ENCODE results near the gene MOCOS.

- TF ChIP-seq REST (IDR thresholded peaks at IDR 0.05; ENCODE audit: low read depth) (no peak), CTCF (IDR thresholded peaks at IDR 0.05 in 2 of 3, conservative IDR thresholded peaks at IDR 0.05 in 1 of 3; ENCODE audit: borderline replicate concordance in 1 of 3, insufficient read depth in 1 of 3, low read depth in 2 of 3, low read length in 2 of 3) (no peak), POLR2A (IDR thresholded peaks at IDR 0.05; ENCODE audit: borderline replicate concordance, extremely low read depth, insufficient read depth, insufficient read length) (no peak), EGR1 (IDR thresholded peaks at IDR 0.05; ENCODE audit: low read depth) (no peak), RAD21 (IDR thresholded peaks at IDR 0.05; ENCODE audit: low read depth) (no peak), CBX3 (IDR thresholded peaks at IDR 0.05; ENCODE audit: low read depth) (no peak), POLR2AphosphoS5 (IDR thresholded peaks at IDR 0.05; ENCODE audit: low read depth, low read length) (no peak), TCF7L2 (IDR thresholded peaks at IDR 0.05; ENCODE audit: borderline replicate concordance, extremely low read depth, insufficient read depth, insufficient read length) (no peak)
These were observed 34.1 kb upstream of the MOCOS start for GRCh38 chr18:36153203-36153602.
